ENCODE data around the gene CMTR2. TPM values are rescaled to one million over a fixed set of nuclear protein-coding genes. Genes with fewer than 3 reads are reported as not detected.

Gene CMTR2
- total RNA-seq, 1 donor from 2014 or later: 35.5 TPM

Other genes with a start within 250 kb of the CMTR2 start
- 2.1 and 18.7 TPM in 2 replicates for gene HYDIN, start 58.7 kb downstream of the CMTR2 start, total RNA-seq
- not detected in 2 replicates for gene CALB2, start 69.3 kb upstream of the CMTR2 start, total RNA-seq
- gene TLE7, start 152.7 kb upstream of the CMTR2 start, total RNA-seq: not detected in 2 replicates
- 5.9 and 10.5 TPM in 2 replicates for gene ZNF23, start 172.8 kb upstream of the CMTR2 start, total RNA-seq
- gene ZNF19, start 199.9 kb upstream of the CMTR2 start, total RNA-seq: 2.1 and 8.9 TPM in 2 replicates
- not detected in 2 replicates for gene CHST4, start 237.0 kb upstream of the CMTR2 start, total RNA-seq